ENCODE measurements around the gene KLK6. TPM values are rescaled to one million over a fixed set of nuclear protein-coding genes. Genes with fewer than 3 reads are reported as not detected.

The KLK6 gene
- polyA plus RNA-seq (ENCODE audit: insufficient read length in 3 of 3): 10 to 100 TPM; 37.7 to 40.8 (median 37.7) TPM
- long read RNA-seq, donor 1, transcript KLK6-202 (6 exons, 1,708 nt): major isoform, 13 of 29 reads
- long read RNA-seq, donor 1, partial matches to known transcripts: 11 of 29 reads
- long read RNA-seq, donor 1, other reads (novel, unspliced or antisense): 0 of 29 reads
- long read RNA-seq, donor 2, transcript KLK6-202 (6 exons, 1,708 nt): major isoform, 21 of 33 reads
- long read RNA-seq, donor 2, partial matches to known transcripts: 11 of 33 reads
- long read RNA-seq, donor 2, other reads (novel, unspliced or antisense): 0 of 33 reads
- long read RNA-seq, donor 3, transcript KLK6-202 (6 exons, 1,708 nt): major isoform, 22 of 33 reads
- long read RNA-seq, donor 3, partial matches to known transcripts: 10 of 33 reads
- long read RNA-seq, donor 3, other reads (novel, unspliced or antisense): 0 of 33 reads
- long read RNA-seq, donor 4, transcript KLK6-202 (6 exons, 1,708 nt): major isoform, 20 of 29 reads
- long read RNA-seq, donor 4, partial matches to known transcripts: 6 of 29 reads
- long read RNA-seq, donor 4, other reads (novel, unspliced or antisense): 0 of 29 reads
- long read RNA-seq, donor 5, transcript KLK6-202 (6 exons, 1,708 nt): major isoform, 7 of 8 reads
- long read RNA-seq, donor 5, partial matches to known transcripts: 0 of 8 reads
- long read RNA-seq, donor 5, other reads (novel, unspliced or antisense): 0 of 8 reads
- long read RNA-seq, donor 6, transcript KLK6-202 (6 exons, 1,708 nt): major isoform, 13 of 25 reads
- long read RNA-seq, donor 6, partial matches to known transcripts: 11 of 25 reads
- long read RNA-seq, donor 6, other reads (novel, unspliced or antisense): 0 of 25 reads
- long read RNA-seq, donor 7, transcript KLK6-202 (6 exons, 1,708 nt): major isoform, 13 of 21 reads
- long read RNA-seq, donor 7, partial matches to known transcripts: 6 of 21 reads
- long read RNA-seq, donor 7, other reads (novel, unspliced or antisense): 0 of 21 reads
- long read RNA-seq, donor 8, transcript KLK6-202 (6 exons, 1,708 nt): major isoform, 15 of 31 reads
- long read RNA-seq, donor 8, partial matches to known transcripts: 15 of 31 reads
- long read RNA-seq, donor 8, other reads (novel, unspliced or antisense): 0 of 31 reads
- long read RNA-seq, donor 9, transcript KLK6-202 (6 exons, 1,708 nt): major isoform, 26 of 55 reads
- long read RNA-seq, donor 9, partial matches to known transcripts: 26 of 55 reads
- long read RNA-seq, donor 9, other reads (novel, unspliced or antisense): 0 of 55 reads
- long read RNA-seq, donor 10, transcript KLK6-202 (6 exons, 1,708 nt): major isoform, 17 of 31 reads
- long read RNA-seq, donor 10, partial matches to known transcripts: 13 of 31 reads
- long read RNA-seq, donor 10, other reads (novel, unspliced or antisense): 0 of 31 reads
- long read RNA-seq, donor 11, transcript KLK6-202 (6 exons, 1,708 nt): major isoform, 8 of 16 reads
- long read RNA-seq, donor 11, partial matches to known transcripts: 8 of 16 reads
- long read RNA-seq, donor 11, other reads (novel, unspliced or antisense): 0 of 16 reads
- long read RNA-seq, donor 12, transcript KLK6-202 (6 exons, 1,708 nt): major isoform, 24 of 43 reads
- long read RNA-seq, donor 12, partial matches to known transcripts: 14 of 43 reads
- long read RNA-seq, donor 12, other reads (novel, unspliced or antisense): 0 of 43 reads
- long read RNA-seq, donor 13, transcript KLK6-202 (6 exons, 1,708 nt): major isoform, 11 of 19 reads
- long read RNA-seq, donor 13, partial matches to known transcripts: 7 of 19 reads
- long read RNA-seq, donor 13, other reads (novel, unspliced or antisense): 0 of 19 reads
- long read RNA-seq, donor 14, transcript KLK6-202 (6 exons, 1,708 nt): major isoform, 24 of 53 reads
- long read RNA-seq, donor 14, partial matches to known transcripts: 27 of 53 reads
- long read RNA-seq, donor 14, other reads (novel, unspliced or antisense): 0 of 53 reads
- long read RNA-seq, donor 15, transcript KLK6-202 (6 exons, 1,708 nt): major isoform, 12 of 25 reads
- long read RNA-seq, donor 15, partial matches to known transcripts: 11 of 25 reads
- long read RNA-seq, donor 15, other reads (novel, unspliced or antisense): 0 of 25 reads
- long read RNA-seq, donor 16, transcript KLK6-202 (6 exons, 1,708 nt): major isoform, 21 of 34 reads
- long read RNA-seq, donor 16, partial matches to known transcripts: 12 of 34 reads
- long read RNA-seq, donor 16, other reads (novel, unspliced or antisense): 0 of 34 reads

- no peak for DNase-seq
Measured at GRCh38 chr19:50969413-50969760, at the start of gene KLK6. KLK6 (minus strand) TSS chr19:50969591; CDS start chr19:50968104, 1,487 bp downstream.

DNA sequence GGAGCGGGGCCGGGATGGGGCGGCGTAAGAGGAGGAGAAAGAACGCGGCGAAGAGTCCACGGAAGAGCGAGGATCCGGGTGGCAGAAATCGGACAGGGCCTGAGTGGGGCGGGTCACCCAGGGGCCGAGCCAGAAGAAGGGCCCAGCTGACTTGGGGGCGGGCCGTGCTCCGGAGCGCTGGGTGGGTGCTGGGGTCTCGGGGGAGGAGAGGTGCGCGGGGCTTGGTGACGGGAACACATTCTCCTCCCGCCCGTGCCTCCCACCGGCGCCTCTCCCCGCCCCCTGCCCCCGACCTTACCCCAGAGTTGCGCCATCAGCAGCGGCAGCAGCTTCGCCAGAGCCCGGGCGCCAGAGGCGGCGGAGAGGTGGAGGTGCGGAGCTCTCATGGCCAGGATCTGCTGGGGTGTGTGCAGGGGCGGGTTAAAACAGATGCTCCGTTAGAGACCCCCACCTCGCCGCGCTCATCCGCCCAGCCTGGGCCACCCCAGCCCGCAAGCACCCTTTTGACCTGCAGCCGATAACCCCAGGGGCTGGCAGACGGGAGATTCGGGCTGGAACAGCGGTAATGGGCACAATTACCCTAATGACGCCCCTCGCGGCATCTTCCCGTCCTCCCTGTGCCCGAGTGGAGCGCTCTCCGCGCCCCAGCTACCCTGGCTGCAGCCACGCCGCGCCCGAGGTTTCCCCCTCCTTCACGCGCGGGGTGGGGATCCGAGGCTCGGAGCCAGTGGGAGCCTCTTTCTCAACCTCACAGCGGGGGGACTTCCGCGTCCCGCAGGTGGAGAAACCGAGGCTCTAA, 49.6 kb upstream of the KLK6 start:
- no peak for DNase-seq

DNA sequence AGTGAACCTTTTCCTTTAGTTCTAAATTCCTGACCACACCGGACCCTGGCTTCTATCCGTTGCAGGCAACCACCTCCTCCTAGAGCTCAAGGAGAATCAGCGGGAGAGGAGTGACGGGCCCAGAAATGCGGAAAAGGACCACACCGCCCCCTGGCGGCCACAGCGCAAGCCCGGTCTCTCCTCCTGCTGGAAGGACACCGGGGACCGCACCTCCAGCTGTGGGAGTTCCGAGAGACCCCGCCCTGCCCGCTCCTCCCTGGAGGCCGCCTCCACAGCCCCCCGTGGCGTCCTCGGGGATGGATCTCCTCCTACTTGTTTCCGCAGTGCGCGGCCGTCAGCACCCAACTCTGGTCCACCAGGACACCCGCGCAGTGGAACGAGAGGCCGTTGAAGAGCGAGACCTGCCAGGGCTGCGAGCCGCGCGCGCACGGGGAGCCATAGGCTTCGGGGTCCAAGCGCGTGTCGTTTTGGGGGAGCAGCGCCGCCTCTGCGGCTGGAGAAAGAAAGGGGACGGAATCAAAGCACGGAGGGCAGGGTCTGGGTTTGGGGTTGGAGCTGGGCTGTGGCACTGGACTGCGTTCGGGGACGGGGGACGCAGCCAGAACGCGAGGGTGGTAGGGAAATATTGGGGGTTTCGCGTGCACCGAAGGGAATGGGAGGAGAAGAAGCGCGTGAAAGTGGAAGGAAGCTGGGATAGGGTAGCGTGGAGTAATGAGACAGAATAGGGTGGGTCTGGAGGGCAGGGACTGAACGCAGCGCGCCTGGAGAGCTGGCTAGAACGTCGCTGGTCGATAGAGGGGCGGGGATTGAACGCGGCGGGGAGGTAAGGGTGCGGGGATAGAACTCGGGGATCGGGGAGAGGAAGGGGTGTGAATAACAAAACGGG, 47.6 kb upstream of the KLK6 start:
- DNase-seq: no peak

GRCh38 chr19:51015691-51016267, 46.4 kb upstream of the KLK6 start:
- no peak for DNase-seq

DNA sequence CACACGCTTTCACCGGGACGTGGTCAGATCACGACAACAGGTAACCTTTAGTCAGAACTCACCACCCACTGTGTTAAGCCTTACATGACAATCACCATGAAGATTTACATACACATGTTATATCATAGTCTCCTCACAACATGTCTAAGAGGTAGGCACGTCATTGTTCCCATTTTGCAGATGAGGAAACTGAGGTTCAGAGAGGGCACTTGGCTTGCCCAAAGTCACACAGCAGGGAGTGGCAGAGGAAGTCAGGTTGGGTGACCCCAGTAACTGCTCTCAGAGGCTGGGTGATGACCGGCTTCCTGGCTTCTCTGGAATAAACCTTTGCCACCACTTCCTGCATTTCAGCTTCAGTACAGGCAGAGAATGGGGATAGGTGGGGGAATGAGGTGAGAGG, 44.9 kb upstream of the KLK6 start:
- no peak for DNase-seq

DNA sequence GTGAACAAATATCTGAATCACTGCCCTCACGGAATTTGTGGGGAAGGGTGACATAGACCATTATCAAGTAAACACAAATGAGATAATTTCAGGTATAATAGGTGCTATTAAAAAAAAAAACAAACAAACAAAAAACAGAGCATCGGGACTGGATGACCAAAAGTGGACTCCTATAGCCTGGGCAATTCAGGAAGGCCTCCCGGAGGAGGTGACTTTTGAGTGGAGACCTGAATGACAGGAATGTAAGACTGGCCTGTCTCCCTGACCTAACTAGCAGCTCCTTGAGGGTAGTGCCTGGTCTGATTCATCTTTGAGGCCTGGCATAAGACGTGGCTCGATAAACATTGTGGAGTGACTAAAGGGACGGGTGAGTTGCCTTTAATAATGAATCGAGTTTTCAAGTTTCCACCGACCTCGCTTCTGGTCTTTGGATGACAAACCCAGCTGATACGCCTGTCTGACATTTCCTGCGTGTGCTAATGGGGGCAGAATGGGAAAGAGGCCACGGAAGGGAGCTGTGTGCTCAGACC, 43.3 kb upstream of the KLK6 start:
- DNase-seq: no peak

DNA sequence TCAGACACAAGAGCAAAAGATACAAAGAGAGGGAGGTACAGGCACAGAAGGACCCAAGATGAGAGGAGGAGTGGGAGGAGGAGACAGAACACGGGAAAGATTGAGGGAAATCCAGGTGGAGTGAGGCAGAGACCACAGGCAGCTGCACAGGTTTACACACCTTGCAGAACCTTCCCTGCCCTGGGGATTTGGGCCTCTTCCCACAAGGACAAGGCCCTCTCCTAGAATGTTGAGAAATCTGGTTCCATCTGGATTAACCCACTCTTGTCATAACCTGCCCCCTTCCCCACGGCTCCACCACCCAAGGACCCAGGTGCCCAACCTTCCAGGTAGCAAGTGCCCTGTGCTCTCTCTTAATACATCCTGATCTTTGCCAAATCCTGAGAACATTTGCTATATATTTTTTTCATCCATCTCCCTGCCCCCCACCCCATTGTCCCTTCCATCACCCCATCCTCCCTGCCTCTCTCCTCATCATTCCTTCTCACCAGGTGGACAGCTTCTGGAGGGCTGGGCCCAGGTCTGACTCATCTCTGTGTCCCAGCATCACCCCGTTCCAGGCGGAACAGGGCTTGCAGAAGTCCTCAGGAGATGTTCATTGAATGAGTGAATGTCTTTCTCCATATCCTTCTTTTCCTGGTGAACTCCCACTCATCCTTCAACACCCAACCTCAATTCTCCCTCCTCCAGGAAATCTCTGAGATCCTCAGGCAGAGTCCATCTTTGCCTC, 40.8 kb upstream of the KLK6 start:
- no peak for DNase-seq

GRCh38 chr19:51009061-51009891, 39.9 kb upstream of the KLK6 start:
- no peak for DNase-seq

DNA sequence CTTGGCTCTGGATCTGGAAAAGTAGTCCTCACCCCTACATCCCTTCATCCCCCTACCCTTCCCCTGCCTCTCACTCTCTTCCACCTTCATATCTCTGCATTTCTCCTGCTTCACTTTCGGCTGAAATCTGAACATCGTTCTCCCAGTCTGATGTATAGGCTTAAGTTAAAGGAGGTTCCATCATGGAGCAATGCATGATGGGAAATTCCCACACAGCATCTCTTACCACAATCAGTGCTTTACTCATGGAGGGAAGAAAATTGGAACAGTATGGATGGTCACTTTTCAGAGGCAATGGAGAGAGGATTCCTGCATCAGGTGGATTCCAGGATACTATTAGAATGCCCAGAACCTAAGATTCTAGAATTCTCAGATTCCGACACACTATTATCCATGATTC, 38.1 kb upstream of the KLK6 start:
- DNase-seq: no peak

- no peak for DNase-seq
Measured at GRCh38 chr19:51006406-51006805, 37.0 kb upstream of the KLK6 start.

- DNase-seq: no peak
Measured at GRCh38 chr19:51005248-51005647, 35.9 kb upstream of the KLK6 start.

DNA sequence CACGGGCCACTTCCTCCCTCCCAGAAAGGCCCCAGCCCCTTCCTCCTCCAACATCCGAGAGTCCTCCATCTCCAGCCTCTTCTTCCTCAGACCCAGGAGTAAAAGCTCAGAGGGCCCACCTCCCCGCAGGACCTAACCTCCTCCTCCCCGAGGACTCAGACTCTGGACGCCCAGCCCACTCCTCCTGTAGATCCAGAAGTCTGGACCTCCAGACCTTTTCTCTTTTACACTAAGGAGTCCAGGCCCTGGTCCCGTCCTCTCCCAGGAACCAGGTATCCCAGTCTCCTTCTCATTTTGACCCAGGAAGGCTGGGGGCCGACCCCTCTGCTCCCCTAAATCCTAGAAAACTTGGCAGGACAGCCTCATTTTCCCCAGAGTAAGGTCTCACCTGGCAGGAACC, 33.9 kb upstream of the KLK6 start:
- no peak for DNase-seq

GRCh38 chr19:51002542-51003311, 33.3 kb upstream of the KLK6 start:
- peak; percentile 54 for DNase-seq

DNA sequence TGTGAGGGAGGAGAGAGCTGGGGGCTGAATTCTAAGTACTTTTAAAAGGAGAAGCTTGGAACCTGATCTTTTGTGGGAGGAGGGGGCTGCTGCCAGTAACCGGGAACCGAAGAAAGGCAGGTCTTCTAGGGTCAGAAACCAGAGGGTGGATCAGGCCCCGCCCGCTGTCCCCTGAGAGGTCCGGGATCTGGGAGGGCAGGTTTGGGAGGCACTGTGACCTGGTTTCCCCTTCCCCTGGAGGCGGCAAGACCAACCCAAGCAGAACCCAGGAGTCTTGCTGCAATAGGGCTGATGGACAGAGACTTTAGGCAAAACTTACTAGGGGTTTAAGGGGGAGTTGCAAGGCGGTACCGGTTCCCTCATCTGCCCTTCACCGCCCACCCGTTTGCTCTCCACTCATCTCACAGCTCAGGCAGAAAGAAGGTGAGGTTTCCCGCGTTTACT, 32.7 kb upstream of the KLK6 start:
- peak; percentile 71 for DNase-seq

DNA sequence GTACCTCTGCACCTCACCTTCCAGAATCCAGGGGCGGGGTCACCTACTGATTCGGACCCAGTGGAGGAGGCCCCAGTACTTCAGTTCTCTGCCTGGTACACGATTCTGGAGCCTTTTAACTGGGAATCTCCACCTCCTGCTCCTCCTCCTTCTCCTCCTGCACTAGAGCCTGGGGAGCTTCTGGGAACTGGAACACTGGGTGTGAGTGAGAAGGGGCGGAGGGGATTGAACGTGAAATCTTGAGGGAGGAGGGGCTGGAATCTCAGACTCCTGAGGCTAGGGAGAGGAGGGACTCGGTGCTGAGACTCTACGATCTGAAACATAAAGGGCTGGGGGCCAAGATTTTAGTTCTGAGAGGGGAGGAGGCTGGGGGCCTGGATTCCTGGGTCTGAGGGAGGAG, 32.1 kb upstream of the KLK6 start, which contains the start of gene KLK8:
Gene KLK8 (minus strand): TSS at position 90 of the 400 bp plus-strand sequence. CDS start 437 bp downstream, outside the sequence.
- DNase-seq: no peak
